Endothelial cell of umbilical vein (primary cell): ENCODE results near the gene PTPRK. TPM values are rescaled to one million over a fixed set of nuclear protein-coding genes. Genes with fewer than 3 reads are reported as not detected.
A peak's percentile ranks its signal among the peaks of the same experiment; 100 is the strongest.

ENCODE experiments used
- BruUV-seq: library from RNA; stranded (reverse); fragments of 400-500 nt; replicated peaks from 2 replicates; lab custom pipeline; 2021; lab: Mats Ljungman, UMichigan
- CTCF ChIA-PET: fragments of 300-600, 350-600 bp; sonication (Branson Sonifier 250); formaldehyde crosslinking; loops from one replicate; lab custom pipeline; 2021; ENCODE audit warnings: antibody characterized with exemption, inconsistent platforms; lab: Charles Lee
- POLR2A ChIA-PET: fragments of 300-600, 350-600 bp; sonication (Branson Sonifier 250); formaldehyde crosslinking; loops from one replicate; lab custom pipeline; 2021; ENCODE audit warnings: antibody characterized with exemption, inconsistent platforms; lab: Charles Lee
- DNase-seq: peaks from one replicate; pipeline ENCODE4 v3.0.0-alpha.2; 2011; ENCODE audit warnings: low read depth, low spot score
- FAIRE-seq: peaks from 2 replicates; lab custom pipeline; 2011; peaks lifted over from hg19 to GRCh38; lab: Jason Lieb, UNC
- H2AFZ ChIP-seq: 2 replicates; pipeline ENCODE4 v1.6.0; 2012; ENCODE audit warnings: low read depth, low read length, control low read depth, inconsistent platforms
- H3K27ac ChIP-seq: 2 replicates; pipeline ENCODE4 v1.5.1; 2011; ENCODE audit warnings: low read depth, mild to moderate bottlenecking, control low read depth, low read length, moderate library complexity; ENCODE audit not compliant: insufficient read depth
- H3K27me3 ChIP-seq, 2 experiments: 2 replicates each; pipeline versions ENCODE4 v1.6.0 to v1.6.1; 2011; ENCODE audit warnings: low read length in 2 of 2, mixed read lengths in 1 of 2; ENCODE audit not compliant: control insufficient read depth in 2 of 2, insufficient read depth in 2 of 2
- H3K36me3 ChIP-seq, 2 experiments: 2 replicates in 1 of 2; 3 replicates in 1 of 2; pipeline ENCODE4 v1.5.1; 2011; ENCODE audit warnings: low read length in 2 of 2, mild to moderate bottlenecking in 1 of 2, moderate library complexity in 1 of 2; ENCODE audit not compliant: control insufficient read depth in 2 of 2, insufficient read depth in 2 of 2; ENCODE audit errors: extremely low read depth in 1 of 2
- H3K4me1 ChIP-seq: 3 replicates; pipeline ENCODE4 v1.5.1; 2011; ENCODE audit warnings: mild to moderate bottlenecking, low read length; ENCODE audit not compliant: control insufficient read depth, insufficient read depth; ENCODE audit errors: extremely low read depth
- H3K4me2 ChIP-seq: 2 replicates; pipeline ENCODE4 v1.6.1; 2011; ENCODE audit warnings: low read length, control low read depth, mixed read lengths; ENCODE audit not compliant: insufficient read depth
- H3K4me3 ChIP-seq, 3 experiments: fragments of 200-600 bp in 1 of 3; sonication (generic), shearing (Covaris generic) in 1 of 3; replicated peaks in 1 of 3; 2 replicates each; pipeline ENCODE4 v1.5.1; 2011 to 2016; ENCODE audit warnings: control low read depth in 3 of 3, low read length in 3 of 3, mild to moderate bottlenecking in 2 of 3, inconsistent platforms in 1 of 3, low read depth in 1 of 3, moderate library complexity in 1 of 3; ENCODE audit not compliant: insufficient read depth in 1 of 3
- H3K79me2 ChIP-seq: 2 replicates; pipeline ENCODE4 v1.6.0; 2012; ENCODE audit warnings: low read length, inconsistent platforms; ENCODE audit not compliant: control insufficient read depth, insufficient read depth
- H3K9ac ChIP-seq: replicated peaks from 2 replicates; pipeline ENCODE3; 2011; ENCODE audit warnings: low read length, control low read depth; ENCODE audit not compliant: insufficient read depth; ENCODE audit errors: extremely low read depth
- H3K9me1 ChIP-seq: replicated peaks from 3 replicates; pipeline ENCODE4 v1.6.0; 2011; ENCODE audit warnings: mild to moderate bottlenecking, low read length; ENCODE audit not compliant: control insufficient read depth, insufficient read depth; ENCODE audit errors: extremely low read depth
- H3K9me3 ChIP-seq: replicated peaks from 2 replicates; pipeline ENCODE4 v1.5.1; 2012; ENCODE audit warnings: low read length, inconsistent platforms; ENCODE audit not compliant: control insufficient read depth, insufficient read depth
- H4K20me1 ChIP-seq: replicated peaks from 2 replicates; pipeline ENCODE3; 2011; ENCODE audit warnings: mild to moderate bottlenecking, low read length; ENCODE audit not compliant: control insufficient read depth, insufficient read depth; ENCODE audit errors: extremely low read depth
- EZH2 ChIP-seq: IDR thresholded peaks from 2 replicates; pipeline ENCODE4 v1.6.1; 2012; ENCODE audit warnings: borderline replicate concordance, low read depth, mild to moderate bottlenecking, moderate library complexity, low read length, inconsistent platforms; ENCODE audit not compliant: severe bottlenecking
- FOS ChIP-seq: IDR thresholded peaks from 2 replicates; pipeline ENCODE4 v1.6.1; 2011; ENCODE audit warnings: mild to moderate bottlenecking, low read length, moderate library complexity, borderline replicate concordance; ENCODE audit not compliant: insufficient read depth
- GATA2 ChIP-seq: IDR thresholded peaks from 2 replicates; pipeline ENCODE4 v1.7.0; 2011; ENCODE audit warnings: low read depth, mild to moderate bottlenecking, moderate library complexity, mixed read lengths, low read length; ENCODE audit not compliant: insufficient read length, insufficient read depth
- JUN ChIP-seq: IDR thresholded peaks from 2 replicates; pipeline ENCODE4 v1.6.1; 2011; ENCODE audit warnings: borderline replicate concordance, low read depth; ENCODE audit not compliant: insufficient read length, insufficient read depth
- MYC ChIP-seq: IDR thresholded peaks from one replicate; pipeline ENCODE4 v1.6.1; 2011; ENCODE audit warnings: mild to moderate bottlenecking, low read depth, low read length
- POLR2A ChIP-seq: IDR thresholded peaks from 2 replicates; pipeline ENCODE4 v1.6.1; 2012; ENCODE audit warnings: low read depth, mild to moderate bottlenecking, control low read depth, low read length
- POLR2AphosphoS5 ChIP-seq: IDR thresholded peaks from 2 replicates; pipeline ENCODE4 v1.6.1; 2012; ENCODE audit warnings: low read depth, mild to moderate bottlenecking, control low read depth, low read length, moderate library complexity; ENCODE audit not compliant: insufficient read depth
- dilution Hi-C: fragments of 300-500 bp; cut with MboI; formaldehyde crosslinking; loops from one replicate; pipeline ENCODE4 v1.15.0; 2019; ENCODE audit warnings: low sequenced_read_pairs; ENCODE audit not compliant: extremely low pct_ligation_motif_present
- intact Hi-C: fragments of 100-400 bp; cut with micrococcal nuclease; formaldehyde crosslinking; loops from one replicate; pipeline ENCODE4 v1.10.0; 2022
- polyA plus RNA-seq, 4 experiments: library from polyadenylated mRNA; depleted of rRNA in 3 of 4; stranded (reverse) in 3 of 4; unstranded in 1 of 4; fragments of >200 nt; gene quantifications; 2 replicates each; pipeline versions ENCODE4 v1.2.1 to v1.2.3, GENCODE V29; 2011 to 2012; ENCODE audit warnings: missing spikeins in 1 of 4
- total RNA-seq: library from RNA; stranded (reverse); gene quantifications from 2 replicates; pipeline ENCODE4 v1.2.3, GENCODE V29; 2021

The PTPRK gene
- total and polyA plus RNA-seq, 2 donors (not counting 3 experiments of a cell fraction or from before 2014, with no cell fraction given), result 15.2 to 74.0 TPM

- CTCF ChIA-PET, result no interaction called here
- DNase-seq, result no peak
- no peak overlapping the region for H3K27ac ChIP-seq
Measured at GRCh38 chr6:128538763-128539162, 18.4 kb upstream of the PTPRK start.

GRCh38 chr6:128532827-128533226, 12.4 kb upstream of the PTPRK start:
- Histone ChIP-seq H3K9me3 (no peaks in the 10 kb centered on the region), H3K4me3 (no peak overlapping the region), H3K36me3 (no peaks in the 10 kb centered on the region), H3K4me2 (no peak overlapping the region), H3K27me3 (no peaks in the 10 kb centered on the region), H3K27ac (no peak overlapping the region), H3K79me2 (no peaks in the 10 kb centered on the region), H3K9me1 (peaks cover 3% of the 10 kb centered on the region), H2AFZ (no peak overlapping the region), H3K9ac (no peak overlapping the region), H4K20me1 (no peaks in the 10 kb centered on the region), H3K4me1 (no peaks in the 10 kb centered on the region)
- POLR2A ChIA-PET, result no interaction called here
- TF ChIP-seq FOS (peak; percentile 71), EZH2 (no peak)
- intact Hi-C loops, result no loop called here
- CTCF ChIA-PET, result interaction anchor here (0.6 kb wide), 1 partner anchor 13 kb away, joined by 3 read pairs; the partner anchor contains the start of gene PTPRK
- dilution Hi-C loops, result no loop called here
- DNase-seq, result no peak
- no peak for FAIRE-seq
- no TSS peak for BruUV-seq

More at GRCh38 chr6:128538763-128539162, 18.4 kb upstream of the PTPRK start:
- no peak overlapping the region for H3K4me2 ChIP-seq
- H3K4me1 ChIP-seq, result no peaks in the 10 kb centered on the region
- H2AFZ ChIP-seq, result no peak overlapping the region
- no peak for TF ChIP-seq JUN
- no peak for TF ChIP-seq MYC
- TF ChIP-seq POLR2A, result no peak
- TF ChIP-seq POLR2AphosphoS5, result no peak
- TF ChIP-seq EZH2, result no peak
- no peak for TF ChIP-seq GATA2
- BruUV-seq, result no TSS peak
- H3K27me3 ChIP-seq, result no peaks in the 10 kb centered on the region
- H3K9ac ChIP-seq, result no peak overlapping the region
- H3K9me1 ChIP-seq, result no peaks in the 10 kb centered on the region
- intact Hi-C loops, result no loop called here
- no peaks in the 10 kb centered on the region for H4K20me1 ChIP-seq
- FAIRE-seq, result no peak
- H3K9me3 ChIP-seq, result no peaks in the 10 kb centered on the region
- H3K36me3 ChIP-seq, result no peaks in the 10 kb centered on the region
- POLR2A ChIA-PET, result no interaction called here
- no peaks in the 10 kb centered on the region for H3K79me2 ChIP-seq
- dilution Hi-C loops, result no loop called here
- H3K4me3 ChIP-seq, result no peak overlapping the region
